H9 (cell line): Measurements from ENCODE around the gene OR9Q2. TPM values are rescaled to one million over a fixed set of nuclear protein-coding genes. Genes with fewer than 3 reads are reported as not detected.

ENCODE experiments used
- DNase-seq: peaks from one replicate; pipeline ENCODE4 v3.0.0-alpha.2; 2017
- H2AFZ ChIP-seq: one replicate; pipeline ENCODE4 v1.6.1; 2013; ENCODE audit warnings: mild to moderate bottlenecking, low read length, control low read depth, moderate library complexity
- H2AK5ac ChIP-seq: 2 replicates; pipeline ENCODE4 v1.6.1; 2013; ENCODE audit warnings: low read length, control low read depth, mixed read lengths; ENCODE audit not compliant: insufficient read length
- H2BK120ac ChIP-seq: one replicate; pipeline ENCODE4 v1.6.1; 2013; ENCODE audit warnings: low read depth, mild to moderate bottlenecking, low read length, control low read depth, inconsistent platforms; ENCODE audit not compliant: poor library complexity, severe bottlenecking
- H2BK12ac ChIP-seq: 2 replicates; pipeline ENCODE4 v1.6.1; 2013; ENCODE audit warnings: low read length, control low read depth, mixed read lengths, low read depth; ENCODE audit not compliant: insufficient read length
- H2BK15ac ChIP-seq: 2 replicates; pipeline ENCODE4 v1.6.1; 2013; ENCODE audit warnings: low read depth, low read length, control low read depth
- H2BK20ac ChIP-seq: one replicate; pipeline ENCODE4 v1.6.1; 2013; ENCODE audit warnings: low read depth, mild to moderate bottlenecking, low read length, control low read depth, inconsistent platforms; ENCODE audit not compliant: poor library complexity, severe bottlenecking
- H2BK5ac ChIP-seq: 2 replicates; pipeline ENCODE4 v1.6.1; 2013; ENCODE audit warnings: low read length, control low read depth, mixed read lengths; ENCODE audit not compliant: insufficient read length
- H3K14ac ChIP-seq: 2 replicates; pipeline ENCODE4 v1.6.1; 2013; ENCODE audit warnings: low read length, control low read depth; ENCODE audit not compliant: insufficient read depth
- H3K18ac ChIP-seq: 2 replicates; pipeline ENCODE4 v1.6.1; 2013; ENCODE audit warnings: low read depth, mild to moderate bottlenecking, mixed read lengths, low read length, control low read depth; ENCODE audit not compliant: insufficient read length
- H3K23ac ChIP-seq: 2 replicates; pipeline ENCODE4 v1.6.1; 2013; ENCODE audit warnings: low read length, control low read depth, mixed read lengths, low read depth; ENCODE audit not compliant: insufficient read length
- H3K23me2 ChIP-seq: 2 replicates; pipeline ENCODE4 v1.6.1; 2013; ENCODE audit warnings: low read depth, mild to moderate bottlenecking, mixed read lengths, low read length, control low read depth; ENCODE audit not compliant: insufficient read length, poor library complexity, severe bottlenecking
- H3K27ac ChIP-seq: 2 replicates; pipeline ENCODE4 v1.5.1; 2013; ENCODE audit warnings: low read length, control low read depth, mixed read lengths, low read depth; ENCODE audit not compliant: insufficient read length
- H3K27me3 ChIP-seq: 2 replicates; pipeline ENCODE4 v1.6.1; 2013; ENCODE audit warnings: low read length, control low read depth, inconsistent platforms; ENCODE audit not compliant: insufficient read depth
- H3K4ac ChIP-seq: 2 replicates; pipeline ENCODE4 v1.6.1; 2013; ENCODE audit warnings: low read depth, mild to moderate bottlenecking, control low read depth, inconsistent platforms, low read length, moderate library complexity
- H3K4me1 ChIP-seq: 2 replicates; pipeline ENCODE4 v1.6.1; 2013; ENCODE audit warnings: low read length, control low read depth, inconsistent platforms; ENCODE audit not compliant: insufficient read depth
- H3K4me2 ChIP-seq: 2 replicates; pipeline ENCODE4 v1.6.1; 2013; ENCODE audit warnings: low read length, control low read depth, mixed read lengths; ENCODE audit not compliant: insufficient read length, insufficient read depth
- H3K56ac ChIP-seq: 2 replicates; pipeline ENCODE4 v1.6.1; 2013; ENCODE audit warnings: low read depth, mild to moderate bottlenecking, mixed read lengths, low read length, control low read depth; ENCODE audit not compliant: insufficient read length
- H3K79me1 ChIP-seq: 2 replicates; pipeline ENCODE4 v1.6.1; 2013; ENCODE audit warnings: low read depth, mild to moderate bottlenecking, moderate library complexity, low read length, control low read depth, inconsistent platforms; ENCODE audit not compliant: insufficient read depth, poor library complexity, severe bottlenecking
- H3K79me2 ChIP-seq: 2 replicates; pipeline ENCODE4 v1.6.1; 2013; ENCODE audit warnings: low read length, control low read depth, inconsistent platforms; ENCODE audit not compliant: insufficient read depth
- H3K9ac ChIP-seq: 2 replicates; pipeline ENCODE4 v1.6.1; 2013; ENCODE audit warnings: low read length, control low read depth, mixed read lengths; ENCODE audit not compliant: insufficient read length; ENCODE audit errors: extremely low read depth
- H3K9me3 ChIP-seq: one replicate; pipeline ENCODE4 v1.6.1; 2013; ENCODE audit warnings: low read depth, low read length, inconsistent platforms; ENCODE audit not compliant: control insufficient read depth
- H3T11ph ChIP-seq: one replicate; pipeline ENCODE4 v1.6.1; 2013; ENCODE audit warnings: mild to moderate bottlenecking, low read length, control low read depth, inconsistent platforms
- H4K20me1 ChIP-seq: one replicate; pipeline ENCODE4 v1.6.1; 2013; ENCODE audit not compliant: control insufficient read depth, insufficient read length, insufficient read depth
- H4K5ac ChIP-seq: 2 replicates; pipeline ENCODE4 v1.6.1; 2013; ENCODE audit warnings: low read depth, mild to moderate bottlenecking, mixed read lengths, low read length, control low read depth; ENCODE audit not compliant: insufficient read length
- H4K8ac ChIP-seq: replicated peaks from 2 replicates; pipeline ENCODE4 v1.6.1; 2013; ENCODE audit warnings: low read length, control low read depth, mixed read lengths, low read depth; ENCODE audit not compliant: insufficient read length
- H4K91ac ChIP-seq: 2 replicates; pipeline ENCODE4 v1.6.1; 2013; ENCODE audit warnings: low read depth, mild to moderate bottlenecking, moderate library complexity, mixed read lengths, low read length, control low read depth; ENCODE audit not compliant: insufficient read length
- H3K27ac Mint-ChIP-seq, 3 experiments: 2 replicates in 2 of 3; 3 replicates in 1 of 3; pipeline ENCODE4 v1.8.0; 2020 to 2021; ENCODE audit warnings: mixed read lengths in 3 of 3, mild to moderate bottlenecking in 1 of 3, moderate library complexity in 1 of 3
- H3K27me3 Mint-ChIP-seq: 2 replicates; pipeline ENCODE4 v1.8.0; 2021; ENCODE audit warnings: low read depth, mild to moderate bottlenecking, moderate library complexity, mixed read lengths
- H3K36me3 Mint-ChIP-seq, 3 experiments: 2 replicates in 2 of 3; 3 replicates in 1 of 3; pipeline ENCODE4 v1.8.0; 2020 to 2021; ENCODE audit warnings: low read depth in 3 of 3, mixed read lengths in 3 of 3; ENCODE audit not compliant: insufficient read depth in 1 of 3
- H3K4me1 Mint-ChIP-seq, 2 experiments: 2 replicates each; pipeline ENCODE4 v1.8.0; 2020; ENCODE audit warnings: mixed read lengths in 2 of 2
- H3K4me3 Mint-ChIP-seq, 2 experiments: 2 replicates in 1 of 2; 3 replicates in 1 of 2; pipeline ENCODE4 v1.8.0; 2020 to 2021; ENCODE audit warnings: mild to moderate bottlenecking in 2 of 2, mixed read lengths in 2 of 2, moderate library complexity in 1 of 2
- H3K9me3 Mint-ChIP-seq, 2 experiments: 2 replicates in 1 of 2; 3 replicates in 1 of 2; pipeline ENCODE4 v1.8.0; 2020; ENCODE audit warnings: mild to moderate bottlenecking in 2 of 2, mixed read lengths in 2 of 2, moderate library complexity in 1 of 2
- WGBS: extraction: QIAGEN DNeasy Blood & Tissue Kit; methylation state at CpG from one replicate; pipeline ENCODE4 v1.1.7; 2013; ENCODE audit warnings: missing lambda C conversion rate, low lambda C conversion rate, mixed read lengths; ENCODE audit not compliant: insufficient read length; ENCODE audit errors: extremely low coverage; 5-methylcytosine and 5-hydroxymethylcytosine counted together
- total RNA-seq: library from RNA; stranded (reverse); gene quantifications from 2 replicates; pipeline ENCODE4 v1.2.1, GENCODE V29; 2021
- TF ChIP-seq, protein P1 (sequence below): fragments of 200-600 bp; sonication (generic); conservative IDR thresholded peaks from 3 replicates; pipeline ENCODE4 v1.8.0; 2021; ENCODE audit warnings: antibody characterized with exemption, mild to moderate bottlenecking

The OR9Q2 gene
- total RNA-seq, 1 experiment from 2014 or later: not detected

DNA sequence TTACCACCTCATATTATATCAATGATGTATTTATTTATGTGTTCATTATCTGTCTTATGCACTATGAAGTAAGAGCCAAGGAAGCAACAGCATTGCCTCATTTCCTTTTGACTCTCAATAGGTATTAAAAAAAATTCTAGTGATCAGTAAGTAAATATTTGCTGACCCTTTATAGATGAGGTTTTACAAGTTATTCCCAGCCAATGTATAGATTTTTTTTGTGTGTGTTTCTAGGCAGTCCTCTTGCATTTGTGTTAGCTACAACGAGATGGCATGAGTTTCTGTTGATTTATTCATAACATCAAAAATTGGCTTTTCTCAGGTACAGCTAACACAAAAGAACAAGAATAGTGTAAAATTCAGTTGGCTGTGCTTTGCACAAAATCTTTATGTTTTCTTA lies 10.4 kb downstream of the OR9Q2 start:
- TF ChIP-seq, protein P1, sequence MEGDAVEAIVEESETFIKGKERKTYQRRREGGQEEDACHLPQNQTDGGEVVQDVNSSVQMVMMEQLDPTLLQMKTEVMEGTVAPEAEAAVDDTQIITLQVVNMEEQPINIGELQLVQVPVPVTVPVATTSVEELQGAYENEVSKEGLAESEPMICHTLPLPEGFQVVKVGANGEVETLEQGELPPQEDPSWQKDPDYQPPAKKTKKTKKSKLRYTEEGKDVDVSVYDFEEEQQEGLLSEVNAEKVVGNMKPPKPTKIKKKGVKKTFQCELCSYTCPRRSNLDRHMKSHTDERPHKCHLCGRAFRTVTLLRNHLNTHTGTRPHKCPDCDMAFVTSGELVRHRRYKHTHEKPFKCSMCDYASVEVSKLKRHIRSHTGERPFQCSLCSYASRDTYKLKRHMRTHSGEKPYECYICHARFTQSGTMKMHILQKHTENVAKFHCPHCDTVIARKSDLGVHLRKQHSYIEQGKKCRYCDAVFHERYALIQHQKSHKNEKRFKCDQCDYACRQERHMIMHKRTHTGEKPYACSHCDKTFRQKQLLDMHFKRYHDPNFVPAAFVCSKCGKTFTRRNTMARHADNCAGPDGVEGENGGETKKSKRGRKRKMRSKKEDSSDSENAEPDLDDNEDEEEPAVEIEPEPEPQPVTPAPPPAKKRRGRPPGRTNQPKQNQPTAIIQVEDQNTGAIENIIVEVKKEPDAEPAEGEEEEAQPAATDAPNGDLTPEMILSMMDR: no peak
- Mint-ChIP-seq H3K27ac (no peak overlapping the region), H3K4me3 (no peak overlapping the region), H3K27me3 (no peaks in the 10 kb centered on the region), H3K9me3 (peaks cover 22 to 39% of the 10 kb centered on the region in 2 experiments), H3K4me1 (no peaks in the 10 kb centered on the region), H3K36me3 (peaks cover 0 to 8% (median 0%) of the 10 kb centered on the region in 3 experiments; a peak in 1 of 7 replicates)
- Histone ChIP-seq H3K9me3 (no peaks in the 10 kb centered on the region), H2BK20ac (no peak overlapping the region), H4K8ac (no peak overlapping the region), H3K4me2 (no peak overlapping the region), H3K4ac (no peak overlapping the region), H3K14ac (no peak overlapping the region), H2BK5ac (no peak overlapping the region), H3K23me2 (no peaks in the 10 kb centered on the region), H3K27ac (no peak overlapping the region), H2BK120ac (no peak overlapping the region), H4K91ac (no peak overlapping the region), H3K56ac (no peak overlapping the region), H2AK5ac (no peak overlapping the region), H2AFZ (no peak overlapping the region), H4K5ac (no peak overlapping the region), H2BK15ac (no peak overlapping the region), H3K79me2 (no peaks in the 10 kb centered on the region), H3K79me1 (no peaks in the 10 kb centered on the region), H3K27me3 (no peaks in the 10 kb centered on the region), H3T11ph (no peak overlapping the region), H4K20me1 (no peaks in the 10 kb centered on the region), H3K18ac (no peak overlapping the region), H2BK12ac (no peak overlapping the region), H3K23ac (no peak overlapping the region), H3K4me1 (no peaks in the 10 kb centered on the region), H3K9ac (no peak overlapping the region)
- no CpG with 5 or more reads among the region's 1 CpG for WGBS
- no peak for DNase-seq
